ENCODE results near the gene SCD5. TPM values are rescaled to one million over a fixed set of nuclear protein-coding genes. Genes with fewer than 3 reads are reported as not detected.

SCD5 gene
- total and polyA plus RNA-seq, 2 of the 8 experiments (the other 6 are each of a cell fraction or from before 2014, with no cell fraction given) = 0.92 to 1.2 TPM

DNA sequence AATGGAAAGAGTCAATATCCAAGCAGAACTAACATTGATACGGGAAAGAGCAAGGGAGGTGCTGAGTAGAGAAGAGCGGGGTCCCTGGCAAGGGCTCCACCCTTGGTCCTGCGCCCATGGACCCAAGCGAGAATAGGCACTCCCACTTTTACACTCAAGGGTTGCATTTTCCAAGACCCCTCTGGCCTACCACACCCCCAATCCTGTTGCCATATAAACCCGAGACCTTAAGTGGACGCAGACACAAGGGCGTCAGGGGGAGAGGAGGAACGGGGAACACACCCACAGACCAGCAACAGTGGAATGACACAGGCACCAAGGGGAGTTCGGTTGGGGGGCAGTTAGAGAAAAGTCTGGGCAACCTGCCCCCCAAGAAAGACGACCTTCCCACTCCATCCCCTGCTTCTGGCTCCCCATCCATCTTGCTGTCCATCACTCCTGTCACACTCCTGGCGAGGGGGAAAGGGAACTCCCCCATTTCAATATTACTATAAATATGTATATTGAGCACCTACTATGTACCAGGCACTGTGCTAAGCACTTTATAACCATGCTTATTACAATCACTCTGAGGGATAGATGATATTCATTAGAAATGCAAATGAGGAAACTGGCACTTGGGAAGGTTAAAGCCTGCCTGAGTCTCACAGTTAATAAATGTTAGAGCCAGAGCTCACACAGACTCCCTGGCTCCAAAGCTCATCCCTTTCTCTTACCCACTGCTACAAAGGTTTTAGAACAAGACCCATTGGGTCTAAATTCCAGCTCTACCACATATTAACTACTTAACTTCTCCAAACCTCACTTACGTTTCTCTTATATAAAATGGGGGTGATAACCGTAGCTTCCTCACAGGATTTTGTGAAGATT, 51.7 kb downstream of the SCD5 start (continued):
- TF ChIP-seq TBP (IDR thresholded peaks at IDR 0.05; ENCODE audit: low read depth, low read length) (peak; percentile 82), E2F6 (IDR thresholded peaks at IDR 0.05) (no peak), KDM5A (IDR thresholded peaks at IDR 0.05; ENCODE audit: low read length) (no peak), BACH1 (IDR thresholded peaks at IDR 0.05; ENCODE audit: low read length) (no peak), ATF3 (IDR thresholded peaks at IDR 0.05; ENCODE audit: insufficient read depth, low read depth, low read length) (no peak), POLR2AphosphoS5 (IDR thresholded peaks at IDR 0.05; ENCODE audit: low read depth, low read length) (peak; percentile 95), POLR2A (IDR thresholded peaks at IDR 0.05; ENCODE audit: control extremely low read depth in 1 of 2, low read depth in 2 of 2, low read length in 2 of 2) (peak; percentile 40 to 94)
- TF ChIP-seq, protein P1, sequence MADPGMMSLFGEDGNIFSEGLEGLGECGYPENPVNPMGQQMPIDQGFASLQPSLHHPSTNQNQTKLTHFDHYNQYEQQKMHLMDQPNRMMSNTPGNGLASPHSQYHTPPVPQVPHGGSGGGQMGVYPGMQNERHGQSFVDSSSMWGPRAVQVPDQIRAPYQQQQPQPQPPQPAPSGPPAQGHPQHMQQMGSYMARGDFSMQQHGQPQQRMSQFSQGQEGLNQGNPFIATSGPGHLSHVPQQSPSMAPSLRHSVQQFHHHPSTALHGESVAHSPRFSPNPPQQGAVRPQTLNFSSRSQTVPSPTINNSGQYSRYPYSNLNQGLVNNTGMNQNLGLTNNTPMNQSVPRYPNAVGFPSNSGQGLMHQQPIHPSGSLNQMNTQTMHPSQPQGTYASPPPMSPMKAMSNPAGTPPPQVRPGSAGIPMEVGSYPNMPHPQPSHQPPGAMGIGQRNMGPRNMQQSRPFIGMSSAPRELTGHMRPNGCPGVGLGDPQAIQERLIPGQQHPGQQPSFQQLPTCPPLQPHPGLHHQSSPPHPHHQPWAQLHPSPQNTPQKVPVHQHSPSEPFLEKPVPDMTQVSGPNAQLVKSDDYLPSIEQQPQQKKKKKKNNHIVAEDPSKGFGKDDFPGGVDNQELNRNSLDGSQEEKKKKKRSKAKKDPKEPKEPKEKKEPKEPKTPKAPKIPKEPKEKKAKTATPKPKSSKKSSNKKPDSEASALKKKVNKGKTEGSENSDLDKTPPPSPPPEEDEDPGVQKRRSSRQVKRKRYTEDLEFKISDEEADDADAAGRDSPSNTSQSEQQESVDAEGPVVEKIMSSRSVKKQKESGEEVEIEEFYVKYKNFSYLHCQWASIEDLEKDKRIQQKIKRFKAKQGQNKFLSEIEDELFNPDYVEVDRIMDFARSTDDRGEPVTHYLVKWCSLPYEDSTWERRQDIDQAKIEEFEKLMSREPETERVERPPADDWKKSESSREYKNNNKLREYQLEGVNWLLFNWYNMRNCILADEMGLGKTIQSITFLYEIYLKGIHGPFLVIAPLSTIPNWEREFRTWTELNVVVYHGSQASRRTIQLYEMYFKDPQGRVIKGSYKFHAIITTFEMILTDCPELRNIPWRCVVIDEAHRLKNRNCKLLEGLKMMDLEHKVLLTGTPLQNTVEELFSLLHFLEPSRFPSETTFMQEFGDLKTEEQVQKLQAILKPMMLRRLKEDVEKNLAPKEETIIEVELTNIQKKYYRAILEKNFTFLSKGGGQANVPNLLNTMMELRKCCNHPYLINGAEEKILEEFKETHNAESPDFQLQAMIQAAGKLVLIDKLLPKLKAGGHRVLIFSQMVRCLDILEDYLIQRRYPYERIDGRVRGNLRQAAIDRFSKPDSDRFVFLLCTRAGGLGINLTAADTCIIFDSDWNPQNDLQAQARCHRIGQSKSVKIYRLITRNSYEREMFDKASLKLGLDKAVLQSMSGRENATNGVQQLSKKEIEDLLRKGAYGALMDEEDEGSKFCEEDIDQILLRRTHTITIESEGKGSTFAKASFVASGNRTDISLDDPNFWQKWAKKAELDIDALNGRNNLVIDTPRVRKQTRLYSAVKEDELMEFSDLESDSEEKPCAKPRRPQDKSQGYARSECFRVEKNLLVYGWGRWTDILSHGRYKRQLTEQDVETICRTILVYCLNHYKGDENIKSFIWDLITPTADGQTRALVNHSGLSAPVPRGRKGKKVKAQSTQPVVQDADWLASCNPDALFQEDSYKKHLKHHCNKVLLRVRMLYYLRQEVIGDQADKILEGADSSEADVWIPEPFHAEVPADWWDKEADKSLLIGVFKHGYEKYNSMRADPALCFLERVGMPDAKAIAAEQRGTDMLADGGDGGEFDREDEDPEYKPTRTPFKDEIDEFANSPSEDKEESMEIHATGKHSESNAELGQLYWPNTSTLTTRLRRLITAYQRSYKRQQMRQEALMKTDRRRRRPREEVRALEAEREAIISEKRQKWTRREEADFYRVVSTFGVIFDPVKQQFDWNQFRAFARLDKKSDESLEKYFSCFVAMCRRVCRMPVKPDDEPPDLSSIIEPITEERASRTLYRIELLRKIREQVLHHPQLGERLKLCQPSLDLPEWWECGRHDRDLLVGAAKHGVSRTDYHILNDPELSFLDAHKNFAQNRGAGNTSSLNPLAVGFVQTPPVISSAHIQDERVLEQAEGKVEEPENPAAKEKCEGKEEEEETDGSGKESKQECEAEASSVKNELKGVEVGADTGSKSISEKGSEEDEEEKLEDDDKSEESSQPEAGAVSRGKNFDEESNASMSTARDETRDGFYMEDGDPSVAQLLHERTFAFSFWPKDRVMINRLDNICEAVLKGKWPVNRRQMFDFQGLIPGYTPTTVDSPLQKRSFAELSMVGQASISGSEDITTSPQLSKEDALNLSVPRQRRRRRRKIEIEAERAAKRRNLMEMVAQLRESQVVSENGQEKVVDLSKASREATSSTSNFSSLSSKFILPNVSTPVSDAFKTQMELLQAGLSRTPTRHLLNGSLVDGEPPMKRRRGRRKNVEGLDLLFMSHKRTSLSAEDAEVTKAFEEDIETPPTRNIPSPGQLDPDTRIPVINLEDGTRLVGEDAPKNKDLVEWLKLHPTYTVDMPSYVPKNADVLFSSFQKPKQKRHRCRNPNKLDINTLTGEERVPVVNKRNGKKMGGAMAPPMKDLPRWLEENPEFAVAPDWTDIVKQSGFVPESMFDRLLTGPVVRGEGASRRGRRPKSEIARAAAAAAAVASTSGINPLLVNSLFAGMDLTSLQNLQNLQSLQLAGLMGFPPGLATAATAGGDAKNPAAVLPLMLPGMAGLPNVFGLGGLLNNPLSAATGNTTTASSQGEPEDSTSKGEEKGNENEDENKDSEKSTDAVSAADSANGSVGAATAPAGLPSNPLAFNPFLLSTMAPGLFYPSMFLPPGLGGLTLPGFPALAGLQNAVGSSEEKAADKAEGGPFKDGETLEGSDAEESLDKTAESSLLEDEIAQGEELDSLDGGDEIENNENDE (IDR thresholded peaks at IDR 0.05; ENCODE audit: insufficient replicate concordance, low read length) = no peak
